ENCODE results near the gene PDE4D.
A peak's percentile ranks its signal among the peaks of the same experiment; 100 is the strongest.

The PDE4D gene

DNA sequence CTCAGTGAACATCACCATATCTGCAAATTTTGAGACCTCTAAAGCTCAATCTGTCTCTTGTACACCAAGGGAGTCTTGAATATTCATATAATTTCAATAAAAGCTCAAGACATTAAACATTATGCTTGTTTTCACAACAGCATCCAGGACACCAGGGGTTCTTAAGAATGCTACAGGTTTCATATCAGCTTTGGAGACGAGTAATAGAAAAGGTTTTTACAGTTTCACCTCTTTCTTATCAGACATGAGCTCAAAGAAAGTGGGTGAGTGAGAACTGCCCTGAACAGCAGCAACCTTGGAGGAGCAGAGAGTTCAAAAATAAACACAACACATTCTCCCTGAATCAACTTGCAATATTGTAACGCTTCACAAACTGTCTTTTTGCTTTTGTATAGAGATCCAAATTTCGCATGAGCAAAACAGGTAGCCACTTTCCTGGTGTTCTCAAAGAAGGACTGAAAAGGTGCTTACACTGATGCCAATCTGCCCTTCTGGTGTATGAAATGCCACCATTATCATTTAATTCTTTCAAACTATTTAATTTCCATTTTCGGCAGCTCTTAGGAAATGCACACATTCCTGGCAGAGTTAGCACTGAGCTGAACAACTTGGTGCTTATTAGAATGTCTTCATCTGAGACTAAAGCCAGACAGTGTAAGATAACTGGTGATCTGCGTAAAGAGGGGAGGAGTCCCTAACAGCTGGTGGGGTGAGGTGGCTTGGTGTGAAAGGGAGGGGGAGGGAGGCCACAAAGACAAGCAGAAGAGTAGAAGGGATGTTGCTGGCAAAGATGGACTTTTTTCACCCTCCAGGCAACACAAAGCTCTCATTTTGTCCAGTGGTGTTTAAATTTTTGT, 535.3 kb downstream of the PDE4D start:
- Mint-ChIP-seq H3K27ac (no peak overlapping the region), H3K27me3 (no peaks in the 10 kb centered on the region), H3K4me3 (no peak overlapping the region), H3K4me1 (peaks cover 0 to 1% of the 10 kb centered on the region in 2 donors), H3K9me3 (no peaks in the 10 kb centered on the region), H3K36me3 (peaks cover 0 to 2% of the 10 kb centered on the region in 2 donors)
- ATAC-seq (replicated peaks) = no peak
- DNase-seq = no peak

DNA sequence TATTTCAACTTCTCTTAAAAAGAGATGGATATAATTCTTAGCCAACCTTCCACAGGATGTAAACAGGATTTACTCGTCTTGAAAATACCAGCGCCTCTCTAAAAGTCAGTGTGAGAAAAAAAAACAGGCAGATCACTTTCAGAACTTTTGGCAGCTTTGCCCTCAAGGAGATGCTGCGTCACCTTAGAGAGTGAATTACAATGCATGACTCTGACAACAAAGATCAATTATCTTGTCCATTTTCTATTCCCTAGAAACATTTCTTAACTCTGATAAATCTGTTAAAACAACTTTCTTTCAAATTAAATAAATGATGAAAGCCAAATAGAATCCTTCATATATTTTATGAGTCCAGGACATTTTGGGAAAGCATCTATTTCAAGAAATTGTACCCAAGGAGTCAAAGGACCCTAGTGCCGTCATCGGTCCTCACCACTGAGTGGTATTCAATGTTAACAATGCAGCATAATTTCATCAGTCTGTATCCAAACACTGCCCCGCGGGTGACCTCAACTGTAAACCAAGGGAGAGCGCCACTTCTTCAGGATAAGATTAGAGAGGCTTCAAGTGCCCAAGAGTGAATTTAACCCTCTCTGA, 536.0 kb downstream of the PDE4D start:
- ATAC-seq (replicated peaks) = no peak
- Mint-ChIP-seq H3K4me1 (peaks cover 0 to 1% of the 10 kb centered on the region in 2 donors), H3K27me3 (no peaks in the 10 kb centered on the region), H3K9me3 (no peaks in the 10 kb centered on the region), H3K36me3 (peaks cover 0 to 2% of the 10 kb centered on the region in 2 donors), H3K4me3 (no peak overlapping the region), H3K27ac (no peak overlapping the region)
- DNase-seq = no peak

DNA sequence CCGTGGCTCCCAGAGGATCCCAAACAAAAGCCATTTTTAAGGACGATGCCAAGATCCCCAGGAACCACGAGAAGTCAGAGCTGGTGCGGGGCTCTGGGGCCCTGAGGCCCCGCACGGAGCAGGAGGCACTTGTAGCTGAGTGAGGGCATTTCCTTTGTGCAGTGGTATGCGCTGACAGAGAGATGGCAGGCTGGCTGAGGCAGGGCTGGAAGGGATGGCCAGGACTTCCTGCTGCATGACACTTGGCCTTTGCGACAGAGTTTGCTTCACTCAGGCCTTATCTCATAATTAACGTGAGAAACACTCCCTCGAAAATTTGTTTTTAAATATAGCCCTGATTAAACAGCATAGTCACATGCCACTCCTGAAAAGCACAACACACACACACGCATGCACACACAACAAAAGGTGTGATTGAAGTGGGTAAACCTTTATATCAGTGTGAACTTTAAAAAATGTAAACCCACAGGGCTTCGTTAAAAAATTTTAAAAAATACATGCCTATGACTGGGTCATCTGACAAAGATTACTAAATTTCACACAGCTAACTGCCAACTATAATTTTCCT, 536.6 kb downstream of the PDE4D start:
- Mint-ChIP-seq H3K4me1 (peaks cover 0 to 1% of the 10 kb centered on the region in 2 donors), H3K27me3 (no peaks in the 10 kb centered on the region), H3K9me3 (no peaks in the 10 kb centered on the region), H3K4me3 (no peak overlapping the region), H3K27ac (no peak overlapping the region), H3K36me3 (peaks cover 0 to 2% of the 10 kb centered on the region in 2 donors)
- ATAC-seq (replicated peaks) = no peak
- no peak for DNase-seq

DNA sequence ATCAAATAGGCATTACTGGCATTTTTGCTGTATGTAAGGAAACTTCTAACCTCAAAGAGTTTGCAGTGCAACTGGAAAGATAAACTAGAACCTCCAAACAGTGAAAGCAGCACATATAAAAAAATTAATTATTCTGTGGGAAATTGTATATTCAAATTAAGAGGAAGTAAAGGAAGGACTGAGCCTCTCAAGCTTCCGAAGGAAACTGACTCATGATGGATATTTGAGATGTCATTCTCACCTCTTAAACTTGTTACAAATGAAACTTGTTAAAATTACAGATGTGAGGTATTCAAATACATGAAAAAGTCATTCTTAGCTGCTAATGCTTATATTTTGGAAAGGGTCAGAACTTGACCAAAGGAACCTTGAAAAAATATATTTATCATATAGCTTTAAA, 538.7 kb downstream of the PDE4D start:
- DNase-seq (no peak), ATAC-seq (replicated peaks) (no peak)
- no peaks in the 10 kb centered on the region for H3K9me3 Mint-ChIP-seq
- no peak overlapping the region for H3K27ac Mint-ChIP-seq
- no peaks in the 10 kb centered on the region for H3K4me1 Mint-ChIP-seq
- no peak overlapping the region for H3K4me3 Mint-ChIP-seq
- peaks cover 0 to 2% of the 10 kb centered on the region in 2 donors for H3K36me3 Mint-ChIP-seq
- H3K27me3 Mint-ChIP-seq = no peaks in the 10 kb centered on the region

DNA sequence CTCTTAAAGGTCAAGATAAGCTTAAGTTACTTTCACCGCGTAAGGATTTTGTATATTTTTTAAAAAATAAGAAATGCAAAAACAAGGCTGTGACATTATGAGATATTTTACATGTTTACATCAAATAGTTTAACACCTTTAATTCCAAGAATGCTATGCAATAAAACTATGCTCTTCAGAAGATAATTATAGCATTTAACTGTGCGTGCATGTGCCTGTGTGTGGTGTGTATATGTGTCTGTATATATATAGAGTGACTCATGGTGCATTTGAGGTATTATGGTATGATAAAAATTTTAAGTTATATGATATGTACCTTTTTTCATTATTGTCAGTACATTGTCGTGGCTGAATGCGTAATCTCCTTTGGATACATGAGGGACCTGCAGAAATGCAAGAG, 539.3 kb downstream of the PDE4D start:
- H3K9me3 Mint-ChIP-seq = no peaks in the 10 kb centered on the region
- no peak overlapping the region for H3K4me3 Mint-ChIP-seq
- DNase-seq (no peak), ATAC-seq (replicated peaks) (no peak)
- no peak overlapping the region for H3K27ac Mint-ChIP-seq
- H3K4me1 Mint-ChIP-seq = no peaks in the 10 kb centered on the region
- no peaks in the 10 kb centered on the region for H3K27me3 Mint-ChIP-seq
- H3K36me3 Mint-ChIP-seq = peaks cover 0 to 2% of the 10 kb centered on the region in 2 donors

DNA sequence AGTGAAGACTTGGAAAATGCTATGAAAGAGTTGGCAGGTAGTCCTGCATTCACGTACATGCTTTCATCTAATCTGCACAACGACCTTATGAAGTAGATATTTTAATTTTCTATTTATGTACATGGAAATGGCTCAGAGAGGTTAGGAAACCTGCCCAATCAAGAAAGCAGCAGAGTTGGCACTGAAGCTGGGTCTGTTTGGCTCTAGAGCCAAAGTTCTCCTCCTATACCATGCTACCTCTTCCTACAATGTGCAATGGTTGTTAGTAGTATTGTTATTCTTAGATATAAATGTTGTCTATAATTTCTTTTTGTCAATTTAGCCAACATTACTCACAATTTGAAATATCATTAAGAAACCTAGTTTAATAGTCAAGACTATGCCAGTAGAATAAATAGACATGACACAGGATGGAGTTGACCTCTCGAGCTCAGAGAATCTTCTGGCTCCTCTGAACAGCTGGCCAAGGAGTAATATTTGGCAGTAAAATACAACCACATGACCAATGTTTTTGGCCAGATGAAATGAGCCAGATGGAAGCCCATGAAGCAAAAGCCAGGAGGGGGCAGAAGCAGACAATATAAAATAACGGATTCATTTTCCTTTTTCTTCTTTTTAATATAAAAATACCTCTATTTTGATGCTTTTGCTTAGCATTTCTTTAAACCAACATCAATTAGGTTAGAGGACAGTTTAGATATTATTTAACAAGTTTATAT, 542.3 kb downstream of the PDE4D start:
- ATAC-seq (replicated peaks) = no peak
- no peak overlapping the region for H3K27ac Mint-ChIP-seq
- no peaks in the 10 kb centered on the region for H3K36me3 Mint-ChIP-seq
- H3K9me3 Mint-ChIP-seq = no peaks in the 10 kb centered on the region
- no peaks in the 10 kb centered on the region for H3K4me1 Mint-ChIP-seq
- H3K4me3 Mint-ChIP-seq = no peak overlapping the region
- DNase-seq = no peak
- no peaks in the 10 kb centered on the region for H3K27me3 Mint-ChIP-seq

DNA sequence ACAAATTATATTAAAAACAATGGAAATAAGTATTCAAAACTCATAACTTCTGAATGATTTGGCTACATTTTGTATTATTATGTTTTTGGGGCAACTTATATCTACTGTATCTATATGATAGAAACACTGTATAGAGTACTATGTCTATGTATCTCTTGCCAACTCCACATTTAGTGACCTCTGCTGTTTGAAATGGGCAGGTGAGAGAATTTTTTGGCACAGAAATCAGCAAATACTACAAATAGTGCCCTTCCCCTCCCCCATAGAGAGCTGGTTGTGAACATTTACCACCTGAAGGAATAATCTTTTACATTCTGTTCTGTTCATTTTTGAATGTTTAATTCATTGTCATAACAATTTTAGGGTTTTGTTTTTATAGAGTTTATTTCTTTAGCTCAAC, 545.3 kb downstream of the PDE4D start:
- DNase-seq (no peak), ATAC-seq (replicated peaks) (no peak)
- H3K9me3 Mint-ChIP-seq = no peaks in the 10 kb centered on the region
- no peaks in the 10 kb centered on the region for H3K27me3 Mint-ChIP-seq
- H3K4me1 Mint-ChIP-seq = no peaks in the 10 kb centered on the region
- H3K4me3 Mint-ChIP-seq = no peak overlapping the region
- no peaks in the 10 kb centered on the region for H3K36me3 Mint-ChIP-seq
- H3K27ac Mint-ChIP-seq = no peak overlapping the region

DNA sequence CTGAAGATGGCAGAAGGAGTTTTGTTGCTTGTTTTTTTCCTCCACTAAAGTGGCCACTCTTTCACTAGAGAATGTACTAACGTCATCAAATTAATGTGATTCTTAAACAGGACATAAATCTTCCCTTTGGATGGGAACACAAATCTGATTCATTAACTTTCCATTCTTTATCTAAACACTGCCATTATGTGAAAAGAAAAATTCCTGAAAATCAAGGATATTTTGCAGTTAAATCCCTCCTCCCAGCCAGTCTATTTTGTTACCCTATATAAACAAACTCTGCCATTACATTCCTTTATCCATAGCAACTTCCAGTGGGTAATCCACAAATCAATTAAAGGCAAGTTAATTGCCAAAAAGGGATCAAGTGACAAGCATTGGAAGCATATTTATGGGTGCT, 546.5 kb downstream of the PDE4D start:
- no peak overlapping the region for H3K27ac Mint-ChIP-seq
- no peaks in the 10 kb centered on the region for H3K27me3 Mint-ChIP-seq
- ATAC-seq (replicated peaks) (no peak), DNase-seq (no peak)
- no peaks in the 10 kb centered on the region for H3K9me3 Mint-ChIP-seq
- no peak overlapping the region for H3K4me3 Mint-ChIP-seq
- H3K4me1 Mint-ChIP-seq = no peaks in the 10 kb centered on the region
- no peaks in the 10 kb centered on the region for H3K36me3 Mint-ChIP-seq

DNA sequence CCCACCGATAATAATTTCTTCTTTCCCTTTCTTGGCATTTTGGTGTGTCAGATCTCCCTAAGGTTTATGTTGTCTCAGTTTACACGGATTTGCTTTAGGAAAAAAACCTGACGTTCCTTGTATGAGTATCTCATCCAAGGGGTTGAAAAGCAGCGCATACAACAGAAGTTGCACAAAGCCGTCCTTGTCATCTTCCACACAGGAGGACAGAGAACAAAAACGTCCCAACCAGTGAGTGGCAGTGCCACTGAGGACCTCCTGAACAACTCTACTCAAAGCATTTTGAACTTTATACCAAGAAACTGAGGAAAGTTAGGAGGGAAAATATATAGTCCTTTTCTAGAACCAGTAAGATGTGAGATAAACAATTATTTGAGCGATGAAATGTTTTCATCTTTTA, 547.0 kb downstream of the PDE4D start:
- Mint-ChIP-seq H3K4me3 (no peak overlapping the region), H3K36me3 (no peaks in the 10 kb centered on the region), H3K27ac (no peak overlapping the region), H3K4me1 (no peaks in the 10 kb centered on the region), H3K9me3 (no peaks in the 10 kb centered on the region), H3K27me3 (no peaks in the 10 kb centered on the region)
- DNase-seq (no peak), ATAC-seq (replicated peaks) (no peak)

DNA sequence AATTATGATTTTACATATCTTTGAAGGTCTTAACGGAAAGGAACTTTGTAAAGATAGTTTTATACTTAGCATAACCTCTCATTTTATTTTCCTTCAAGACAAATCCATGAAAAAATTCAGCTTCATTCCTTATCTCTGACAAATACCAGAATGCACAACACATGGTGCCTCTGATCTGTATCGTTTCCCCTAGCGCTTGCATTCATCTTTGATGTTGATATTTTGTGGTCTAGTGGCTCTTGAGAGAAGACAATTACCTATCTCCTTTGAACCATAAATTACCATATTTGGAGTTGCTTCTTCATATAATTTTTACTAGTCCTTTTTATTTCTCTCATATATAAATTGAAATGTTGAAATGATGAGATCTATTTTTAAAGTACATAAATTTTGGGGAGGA, 551.3 kb downstream of the PDE4D start:
- DNase-seq (no peak), ATAC-seq (replicated peaks) (no peak)
- Mint-ChIP-seq H3K36me3 (no peaks in the 10 kb centered on the region), H3K4me3 (no peak overlapping the region), H3K27me3 (no peaks in the 10 kb centered on the region), H3K27ac (no peak overlapping the region), H3K9me3 (peaks cover 0 to 1% of the 10 kb centered on the region in 2 donors), H3K4me1 (peaks cover 4 to 7% of the 10 kb centered on the region in 2 donors)

DNA sequence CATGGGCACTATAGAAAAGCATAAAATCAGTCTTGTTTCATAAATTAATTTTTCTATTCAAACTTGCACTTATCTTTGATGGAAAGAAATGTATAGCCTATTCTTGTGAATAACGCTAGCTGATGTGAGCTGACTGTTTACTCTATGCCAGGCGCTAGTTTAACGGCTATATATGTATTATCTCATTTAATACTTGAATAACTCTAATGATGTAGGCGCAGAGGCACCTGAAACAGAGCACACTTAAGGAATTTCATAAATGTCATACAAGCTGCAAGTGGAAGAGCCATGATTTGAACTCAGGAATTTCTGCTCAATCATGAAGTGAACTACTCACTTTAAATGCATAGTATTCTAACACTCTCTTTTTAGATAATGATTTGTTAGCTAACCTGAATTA, 551.8 kb downstream of the PDE4D start:
- Mint-ChIP-seq H3K9me3 (peaks cover 0 to 1% of the 10 kb centered on the region in 2 donors), H3K27me3 (no peaks in the 10 kb centered on the region), H3K36me3 (no peaks in the 10 kb centered on the region), H3K27ac (no peak overlapping the region), H3K4me3 (no peak overlapping the region), H3K4me1 (peaks cover 6 to 11% of the 10 kb centered on the region in 2 donors)
- no peak for ATAC-seq (replicated peaks)
- DNase-seq = no peak

DNA sequence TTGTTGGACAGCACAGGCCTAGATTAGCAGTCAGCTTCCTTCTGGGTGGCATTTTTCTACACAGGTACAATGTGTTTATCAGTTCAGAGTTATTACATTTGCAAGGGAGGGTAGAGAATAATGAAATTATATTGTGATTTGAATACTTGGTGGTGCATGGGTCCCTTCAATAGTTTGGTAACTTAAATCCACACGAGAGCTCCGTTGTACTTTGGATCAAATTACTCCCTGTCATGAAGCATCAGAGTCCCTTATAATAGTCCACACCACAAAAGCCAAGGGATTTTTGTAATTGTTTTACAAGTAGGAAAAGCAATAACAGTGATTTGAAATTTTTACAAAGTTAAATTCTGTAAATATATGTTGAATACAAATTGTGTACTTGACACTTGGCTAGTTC, 552.4 kb downstream of the PDE4D start:
- H3K36me3 Mint-ChIP-seq = no peaks in the 10 kb centered on the region
- H3K27ac Mint-ChIP-seq = no peak overlapping the region
- peaks cover 8 to 14% of the 10 kb centered on the region in 2 donors for H3K4me1 Mint-ChIP-seq
- H3K27me3 Mint-ChIP-seq = no peaks in the 10 kb centered on the region
- ATAC-seq (replicated peaks) (no peak), DNase-seq (no peak)
- H3K4me3 Mint-ChIP-seq = no peak overlapping the region
- H3K9me3 Mint-ChIP-seq = peaks cover 0 to 1% of the 10 kb centered on the region in 2 donors

DNA sequence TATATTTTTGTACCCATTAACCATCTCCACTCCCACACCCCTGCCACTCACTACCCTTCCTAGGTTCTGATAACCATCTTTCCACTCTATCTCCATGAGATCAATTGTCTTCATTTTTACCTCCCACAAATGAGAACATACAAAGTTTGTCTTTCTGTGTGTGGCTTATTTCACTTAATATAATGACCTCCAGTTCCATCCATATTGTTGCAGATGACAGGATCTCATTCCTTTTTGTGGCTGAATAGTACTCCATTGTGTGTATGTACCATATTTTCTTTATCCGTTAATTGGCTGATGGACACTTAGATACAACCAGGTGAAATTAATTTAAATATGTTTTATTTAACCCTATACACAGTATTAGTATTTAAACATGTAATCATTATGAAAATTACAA, 552.9 kb downstream of the PDE4D start:
- DNase-seq (no peak), ATAC-seq (replicated peaks) (no peak)
- Mint-ChIP-seq H3K27me3 (no peaks in the 10 kb centered on the region), H3K9me3 (peaks cover 0 to 1% of the 10 kb centered on the region in 2 donors), H3K4me3 (no peak overlapping the region), H3K27ac (no peak overlapping the region), H3K4me1 (peaks cover 8 to 14% of the 10 kb centered on the region in 2 donors), H3K36me3 (no peaks in the 10 kb centered on the region)

DNA sequence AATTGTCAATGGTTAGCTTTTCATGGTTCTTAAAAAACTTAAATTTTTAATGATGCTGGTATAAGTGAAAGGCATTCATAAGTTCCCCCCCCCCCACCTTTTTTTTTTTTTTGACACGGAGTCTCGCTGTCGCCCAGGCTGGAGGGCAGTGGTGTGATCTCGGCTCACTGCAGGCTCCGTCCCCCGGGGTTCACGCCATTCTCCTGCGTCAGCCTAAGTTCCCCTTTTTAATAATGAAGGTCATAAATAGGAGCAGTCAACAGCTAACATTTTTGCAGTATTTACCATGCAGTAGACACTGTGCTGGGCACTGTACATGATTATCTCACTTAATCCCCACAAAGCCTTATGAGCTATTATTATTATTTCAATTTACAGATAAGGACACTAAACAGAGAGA, 556.3 kb downstream of the PDE4D start:
- peak; percentile 95 to 97 for ATAC-seq (replicated peaks)
- H3K9me3 Mint-ChIP-seq = peaks cover 0 to 1% of the 10 kb centered on the region in 2 donors
- DNase-seq = peak; percentile 52
- H3K27me3 Mint-ChIP-seq = no peaks in the 10 kb centered on the region
- peak overlapping the region; percentile 26 for H3K27ac Mint-ChIP-seq
- no peaks in the 10 kb centered on the region for H3K36me3 Mint-ChIP-seq
- H3K4me3 Mint-ChIP-seq = peak overlapping the region; percentile 42 to 72
- peaks cover 8 to 14% of the 10 kb centered on the region in 2 donors for H3K4me1 Mint-ChIP-seq

Data from stimulated activated naive B cell treated with anti-CD40 and anti-IgM and Interleukin-4, amounts not matched to agents 10 μg/mL and 1 μg/mL and 100 μg/mL, for 72 hours (primary cell).